RWPE2 (cell line): ENCODE results near the gene VPS13C.

Experiments used
- ATAC-seq: fragments of 200-7000 bp; cut with Tn5 transposase; 3 replicates; pipeline ENCODE4 v1.9.1; 2021; ENCODE audit warnings: low read depth
- DNase-seq: peaks from one replicate; pipeline ENCODE4 v3.0.0-alpha.2; 2020; ENCODE audit warnings: low spot score
- H3K27ac ChIP-seq: fragments of 450-650 bp; 2 replicates; pipeline ENCODE4 v1.5.1; 2017; ENCODE audit warnings: mild to moderate bottlenecking; ENCODE audit not compliant: poor library complexity, severe bottlenecking
- H3K27me3 ChIP-seq: fragments of 250-450 bp; sonication (Bioruptor Pico); 2 replicates; pipeline ENCODE4 v1.5.1; 2021; ENCODE audit warnings: mild to moderate bottlenecking, moderate library complexity; ENCODE audit not compliant: insufficient read depth, poor library complexity, severe bottlenecking
- H3K36me3 ChIP-seq: fragments of 250-450 bp; sonication (Bioruptor Pico); 2 replicates; pipeline ENCODE4 v1.5.1; 2020; ENCODE audit warnings: low read depth, mild to moderate bottlenecking, moderate library complexity
- H3K4me1 ChIP-seq: fragments of 250-450 bp; sonication (Bioruptor Pico); 2 replicates; pipeline ENCODE4 v1.5.1; 2021; ENCODE audit warnings: mild to moderate bottlenecking, moderate library complexity; ENCODE audit not compliant: insufficient read depth, poor library complexity, severe bottlenecking
- H3K4me3 ChIP-seq: fragments of 250-450 bp; sonication (Bioruptor Pico); 2 replicates; pipeline ENCODE4 v1.5.1; 2021; ENCODE audit warnings: mild to moderate bottlenecking, moderate library complexity; ENCODE audit not compliant: severe bottlenecking
- H3K9me3 ChIP-seq: fragments of 250-450 bp; sonication (Bioruptor Pico); 2 replicates; pipeline ENCODE4 v1.5.1; 2021; ENCODE audit warnings: mild to moderate bottlenecking, moderate library complexity; ENCODE audit not compliant: severe bottlenecking
- TF ChIP-seq, protein P1 (sequence below): fragments of 450-650 bp; IDR thresholded peaks from one replicate; pipeline ENCODE4 v1.5.1; 2017; ENCODE audit warnings: mild to moderate bottlenecking, moderate library complexity; ENCODE audit not compliant: poor library complexity, severe bottlenecking

The VPS13C gene

DNA sequence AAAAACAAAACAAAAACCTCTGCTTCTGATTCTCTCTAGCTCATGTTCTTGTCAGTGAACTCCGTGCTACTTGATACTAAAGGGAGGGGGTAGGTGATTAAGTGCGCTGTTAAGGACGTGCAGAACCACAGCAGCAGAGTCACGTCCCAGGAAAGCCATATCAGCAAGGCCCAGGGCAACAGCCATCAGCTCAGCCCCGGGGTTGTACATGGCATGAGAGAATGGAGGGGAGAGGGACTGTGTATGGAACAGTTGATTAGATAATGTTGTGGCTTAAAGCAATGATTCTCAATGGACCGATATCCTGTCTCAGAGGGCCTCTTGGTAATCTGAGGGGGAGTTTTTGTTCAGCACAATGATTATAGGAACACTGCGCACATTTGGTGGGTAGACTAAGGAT lies 34.1 kb upstream of the VPS13C start:
- Histone ChIP-seq H3K36me3 (no peaks in the 10 kb centered on the region), H3K4me3 (no peak overlapping the region), H3K27ac (no peak overlapping the region), H3K27me3 (no peaks in the 10 kb centered on the region), H3K4me1 (peaks cover 7% of the 10 kb centered on the region), H3K9me3 (no peaks in the 10 kb centered on the region)
- TF ChIP-seq, protein P1, sequence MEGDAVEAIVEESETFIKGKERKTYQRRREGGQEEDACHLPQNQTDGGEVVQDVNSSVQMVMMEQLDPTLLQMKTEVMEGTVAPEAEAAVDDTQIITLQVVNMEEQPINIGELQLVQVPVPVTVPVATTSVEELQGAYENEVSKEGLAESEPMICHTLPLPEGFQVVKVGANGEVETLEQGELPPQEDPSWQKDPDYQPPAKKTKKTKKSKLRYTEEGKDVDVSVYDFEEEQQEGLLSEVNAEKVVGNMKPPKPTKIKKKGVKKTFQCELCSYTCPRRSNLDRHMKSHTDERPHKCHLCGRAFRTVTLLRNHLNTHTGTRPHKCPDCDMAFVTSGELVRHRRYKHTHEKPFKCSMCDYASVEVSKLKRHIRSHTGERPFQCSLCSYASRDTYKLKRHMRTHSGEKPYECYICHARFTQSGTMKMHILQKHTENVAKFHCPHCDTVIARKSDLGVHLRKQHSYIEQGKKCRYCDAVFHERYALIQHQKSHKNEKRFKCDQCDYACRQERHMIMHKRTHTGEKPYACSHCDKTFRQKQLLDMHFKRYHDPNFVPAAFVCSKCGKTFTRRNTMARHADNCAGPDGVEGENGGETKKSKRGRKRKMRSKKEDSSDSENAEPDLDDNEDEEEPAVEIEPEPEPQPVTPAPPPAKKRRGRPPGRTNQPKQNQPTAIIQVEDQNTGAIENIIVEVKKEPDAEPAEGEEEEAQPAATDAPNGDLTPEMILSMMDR: no peak
- DNase-seq (no peak), ATAC-seq (no peak)

- TF ChIP-seq, protein P1: no peak
- no peak for DNase-seq
- H3K27ac ChIP-seq: no peak overlapping the region
Measured at GRCh38 chr15:62093809-62094208, 33.6 kb upstream of the VPS13C start.

DNA sequence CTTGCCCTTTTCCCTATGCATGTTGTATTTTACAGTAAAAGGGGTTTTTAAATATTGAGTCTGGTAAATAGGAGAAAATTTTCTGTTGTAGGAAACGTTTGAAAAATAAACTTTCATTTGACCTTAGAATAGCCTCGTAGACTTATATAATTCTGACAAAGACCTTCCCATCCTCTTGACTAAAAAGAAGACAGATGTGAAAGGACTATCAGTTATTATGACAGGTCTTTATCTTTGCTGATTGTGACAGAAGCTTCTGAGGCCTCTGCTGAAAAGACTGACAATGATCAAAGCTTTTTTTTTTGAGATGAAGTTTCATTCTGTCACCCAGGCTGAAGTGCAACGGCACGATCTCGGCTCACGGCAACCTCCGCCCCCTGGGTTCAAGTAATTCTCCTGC lies 30.7 kb upstream of the VPS13C start:
- Histone ChIP-seq H3K27me3 (no peaks in the 10 kb centered on the region), H3K4me1 (peaks cover 9% of the 10 kb centered on the region), H3K36me3 (no peaks in the 10 kb centered on the region), H3K9me3 (no peaks in the 10 kb centered on the region), H3K27ac (no peak overlapping the region), H3K4me3 (no peak overlapping the region)
- TF ChIP-seq, protein P1: no peak
- ATAC-seq (no peak), DNase-seq (no peak)

More at GRCh38 chr15:62093809-62094208, 33.6 kb upstream of the VPS13C start:
- H3K36me3 ChIP-seq: no peaks in the 10 kb centered on the region
- ATAC-seq: no peak
- no peak overlapping the region for H3K4me3 ChIP-seq
- H3K4me1 ChIP-seq: peaks cover 9% of the 10 kb centered on the region
- no peaks in the 10 kb centered on the region for H3K9me3 ChIP-seq
- no peaks in the 10 kb centered on the region for H3K27me3 ChIP-seq

GRCh38 chr15:62089616-62090015 lies 29.4 kb upstream of the VPS13C start:
- peak; percentile 43; the same call in 1 of the 3 replicates for ATAC-seq
- TF ChIP-seq, protein P1: peak; percentile 48

GRCh38 chr15:62088353-62088693 lies 28.1 kb upstream of the VPS13C start:
- ATAC-seq (no peak), DNase-seq (no peak)
- no peaks in the 10 kb centered on the region for H3K36me3 ChIP-seq
- H3K27ac ChIP-seq: no peak overlapping the region
- peaks cover 9% of the 10 kb centered on the region for H3K4me1 ChIP-seq
- no peaks in the 10 kb centered on the region for H3K9me3 ChIP-seq
- TF ChIP-seq, protein P1: no peak
- no peaks in the 10 kb centered on the region for H3K27me3 ChIP-seq
- no peak overlapping the region for H3K4me3 ChIP-seq

More at GRCh38 chr15:62089616-62090015, 29.4 kb upstream of the VPS13C start:
- Histone ChIP-seq H3K27ac (no peak overlapping the region), H3K4me3 (no peak overlapping the region), H3K27me3 (no peaks in the 10 kb centered on the region), H3K36me3 (no peaks in the 10 kb centered on the region), H3K9me3 (no peaks in the 10 kb centered on the region), H3K4me1 (peaks cover 9% of the 10 kb centered on the region)
- no peak for DNase-seq
